GM12891 (cell line): ENCODE results near the gene ALK.

ENCODE experiments used
- DNase-seq: peaks from one replicate; pipeline ENCODE4 v3.0.0; 2011; ENCODE audit warnings: low spot score; ENCODE audit not compliant: insufficient read length
- FAIRE-seq: peaks from 2 replicates; lab custom pipeline; 2011; peaks lifted over from hg19 to GRCh38; lab: Jason Lieb, UNC
- PAX5 ChIP-seq: IDR thresholded peaks from 2 replicates; pipeline ENCODE4 v1.6.1; 2011; ENCODE audit warnings: low read length, moderate library complexity, mild to moderate bottlenecking; ENCODE audit not compliant: insufficient read depth, severe bottlenecking
- POLR2A ChIP-seq: IDR thresholded peaks from 2 replicates; pipeline ENCODE4 v1.6.1; 2011; ENCODE audit warnings: low read depth, low read length, control low read depth
- POLR2AphosphoS5 ChIP-seq: IDR thresholded peaks from 2 replicates; pipeline ENCODE4 v1.6.1; 2011; ENCODE audit warnings: low read depth, low read length, control low read depth
- POU2F2 ChIP-seq: IDR thresholded peaks from 2 replicates; pipeline ENCODE4 v1.6.1; 2011; ENCODE audit warnings: low read depth, mild to moderate bottlenecking, control low read depth, low read length, moderate library complexity
- SPI1 ChIP-seq: IDR thresholded peaks from 2 replicates; pipeline ENCODE4 v1.6.1; 2011; ENCODE audit warnings: low read depth, low read length, control low read depth
- TAF1 ChIP-seq: IDR thresholded peaks from 2 replicates; pipeline ENCODE4 v1.6.1; 2011; ENCODE audit warnings: low read depth, low read length, control low read depth

Gene ALK

DNA sequence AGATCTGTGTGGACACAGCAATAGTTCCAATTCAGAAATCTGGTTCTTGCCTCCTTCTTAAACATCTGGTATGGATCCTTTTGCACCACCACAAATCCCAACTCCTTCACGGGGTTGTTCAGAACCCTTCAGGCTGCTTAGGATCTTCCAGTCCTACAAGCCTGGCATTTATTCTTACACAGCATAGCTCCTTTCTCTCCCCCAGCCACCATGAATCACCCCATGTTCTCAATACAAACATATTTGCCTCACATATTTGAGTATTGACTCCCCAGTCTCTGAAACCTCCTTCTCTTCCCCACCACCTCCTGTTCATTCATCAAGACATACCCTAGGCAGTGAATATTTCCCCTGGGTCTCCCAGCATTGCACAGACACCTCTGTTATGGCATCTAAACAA lies 155.2 kb downstream of the ALK start:
- DNase-seq (no peak), FAIRE-seq (no peak)
- no peak for TF ChIP-seq POLR2AphosphoS5
- TF ChIP-seq SPI1: no peak
- no peak for TF ChIP-seq POU2F2
- no peak for TF ChIP-seq PAX5
- TF ChIP-seq POLR2A: no peak
- TF ChIP-seq TAF1: no peak

DNA sequence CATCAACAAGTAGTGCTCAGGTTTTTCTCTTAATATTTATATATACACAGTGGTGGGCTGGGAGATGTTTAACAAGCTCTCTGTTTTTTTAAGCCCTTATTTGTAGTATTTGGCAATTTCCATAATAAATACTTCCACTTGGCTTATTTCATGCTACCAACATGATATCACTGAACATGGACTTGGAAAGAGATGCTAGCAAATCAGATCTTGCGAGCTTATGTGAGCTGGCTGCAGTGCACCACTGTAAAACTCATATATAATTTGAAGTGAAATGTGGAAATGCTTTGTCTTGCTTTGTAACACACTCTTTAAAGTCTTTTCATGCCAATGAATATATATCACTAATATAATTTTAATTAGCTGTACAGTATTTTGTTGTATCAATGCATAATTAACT lies 155.7 kb downstream of the ALK start:
- TF ChIP-seq PAX5: no peak
- no peak for TF ChIP-seq SPI1
- no peak for TF ChIP-seq POLR2AphosphoS5
- no peak for DNase-seq
- FAIRE-seq: no peak

DNA sequence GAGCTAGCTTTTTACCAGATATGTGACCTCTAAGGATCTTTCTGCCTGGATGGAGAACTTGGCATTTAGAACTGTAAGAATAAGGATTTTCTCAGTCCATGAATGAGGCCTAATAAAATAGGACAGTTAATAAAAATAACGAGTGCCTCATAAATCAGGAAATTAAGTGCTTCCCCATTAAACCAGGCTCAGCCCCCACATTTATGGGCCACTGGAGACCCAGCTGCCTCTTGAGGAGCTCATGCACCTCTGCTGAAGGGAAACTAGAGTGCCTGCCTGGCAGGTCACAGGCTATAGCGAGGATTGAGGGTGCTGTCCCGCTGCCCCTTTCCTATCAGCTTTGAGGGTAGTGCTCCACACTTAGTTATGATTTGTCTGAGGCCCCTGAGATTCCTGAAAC lies 158.0 kb downstream of the ALK start:
- no peak for FAIRE-seq

DNA sequence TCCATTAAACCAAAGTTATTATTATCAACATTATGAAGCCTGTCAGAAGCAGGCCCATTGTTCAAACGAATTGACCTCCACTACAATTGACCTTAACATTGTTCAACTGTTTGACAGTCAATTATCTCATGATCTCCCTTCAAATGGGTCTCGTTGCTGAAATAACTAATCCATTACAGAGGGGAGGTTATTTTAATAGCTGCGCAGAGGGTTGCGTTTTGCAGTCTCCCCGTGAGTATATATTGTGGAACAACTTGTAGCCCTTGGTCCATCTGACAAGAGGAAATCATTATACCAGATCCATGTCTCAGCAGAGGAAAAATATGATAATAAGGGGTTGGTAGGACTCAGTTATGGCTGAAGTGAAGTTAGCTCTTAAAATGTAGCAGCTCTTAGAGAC lies 159.1 kb downstream of the ALK start:
- TF ChIP-seq POLR2A (no peak), TAF1 (no peak), POLR2AphosphoS5 (no peak), PAX5 (no peak), POU2F2 (no peak), SPI1 (no peak)
- FAIRE-seq (no peak), DNase-seq (no peak)

More for the DNA sequence above, 158.0 kb downstream of the ALK start:
- DNase-seq: no peak
- no peak for TF ChIP-seq PAX5
- TF ChIP-seq POU2F2: no peak
- no peak for TF ChIP-seq TAF1
- TF ChIP-seq POLR2AphosphoS5: no peak
- no peak for TF ChIP-seq SPI1
- no peak for TF ChIP-seq POLR2A

DNA sequence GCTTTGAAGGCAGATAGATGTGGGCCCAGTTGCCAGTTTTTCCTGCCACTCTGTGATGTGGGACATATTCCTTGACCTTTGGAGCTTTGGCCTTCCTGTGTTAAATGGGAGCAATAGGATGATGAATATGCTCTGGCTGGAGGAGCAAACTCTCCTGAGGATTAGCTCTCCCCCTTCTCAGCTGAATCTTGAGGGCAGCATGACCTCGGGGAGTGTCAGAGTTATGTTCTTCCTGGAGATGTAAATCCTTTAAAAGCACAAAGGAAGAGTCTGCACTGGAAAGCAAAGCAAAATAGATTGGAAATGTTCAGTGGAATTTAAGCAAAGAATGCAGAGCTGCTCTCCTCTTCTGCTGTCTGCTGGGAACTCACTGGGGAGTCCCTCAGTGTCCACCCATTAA lies 160.1 kb downstream of the ALK start:
- no peak for FAIRE-seq
- no peak for DNase-seq

DNA sequence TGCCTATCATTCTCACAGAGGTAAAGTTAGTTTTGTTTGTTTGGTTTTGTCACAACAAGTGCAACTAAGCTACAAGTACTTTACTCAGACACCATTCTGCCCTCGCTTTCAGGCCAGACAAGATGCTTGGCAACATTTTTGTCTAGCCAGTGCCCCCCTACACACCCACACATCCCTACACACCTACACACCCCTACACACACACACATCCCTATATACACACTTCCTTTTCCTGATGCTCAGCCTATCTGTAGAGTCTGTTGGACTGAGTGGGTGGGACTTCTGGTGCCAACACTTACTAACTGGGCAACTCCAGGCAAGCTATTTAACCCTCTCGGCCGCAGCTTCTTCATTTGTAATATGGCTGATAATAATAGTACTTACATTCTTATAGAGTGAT lies 161.4 kb downstream of the ALK start:
- no peak for TF ChIP-seq POLR2AphosphoS5
- TF ChIP-seq TAF1: no peak
- no peak for TF ChIP-seq POLR2A
- no peak for TF ChIP-seq POU2F2
- no peak for TF ChIP-seq PAX5
- TF ChIP-seq SPI1: no peak
- no peak for FAIRE-seq
- DNase-seq: no peak

More for the DNA sequence above, 160.1 kb downstream of the ALK start:
- no peak for TF ChIP-seq SPI1
- TF ChIP-seq PAX5: no peak
- no peak for TF ChIP-seq TAF1
- TF ChIP-seq POLR2AphosphoS5: no peak
- no peak for TF ChIP-seq POLR2A
- no peak for TF ChIP-seq POU2F2

DNA sequence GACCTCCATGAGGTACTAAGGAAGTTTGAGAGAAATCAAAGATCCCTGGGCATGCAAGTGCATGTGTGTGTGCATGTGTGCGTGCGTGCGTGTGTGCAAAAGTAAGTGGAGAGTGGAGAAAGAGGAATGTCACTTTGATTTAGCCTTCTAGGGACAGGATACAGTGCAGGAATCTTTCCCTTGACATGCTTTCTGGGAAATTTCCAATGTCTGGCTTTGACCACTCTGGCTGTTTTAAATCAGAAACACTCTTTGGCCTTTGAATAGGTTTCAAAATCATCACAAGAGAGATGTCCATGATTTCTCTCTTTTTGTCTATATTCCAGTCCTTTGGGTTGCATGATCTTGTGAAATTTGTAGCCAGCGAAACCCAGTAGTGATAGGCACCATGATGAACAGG lies 162.0 kb downstream of the ALK start:
- FAIRE-seq (no peak), DNase-seq (no peak)
- no peak for TF ChIP-seq POU2F2
- TF ChIP-seq SPI1: no peak
- TF ChIP-seq POLR2A: no peak
- no peak for TF ChIP-seq TAF1
- TF ChIP-seq PAX5: no peak
- TF ChIP-seq POLR2AphosphoS5: no peak

DNA sequence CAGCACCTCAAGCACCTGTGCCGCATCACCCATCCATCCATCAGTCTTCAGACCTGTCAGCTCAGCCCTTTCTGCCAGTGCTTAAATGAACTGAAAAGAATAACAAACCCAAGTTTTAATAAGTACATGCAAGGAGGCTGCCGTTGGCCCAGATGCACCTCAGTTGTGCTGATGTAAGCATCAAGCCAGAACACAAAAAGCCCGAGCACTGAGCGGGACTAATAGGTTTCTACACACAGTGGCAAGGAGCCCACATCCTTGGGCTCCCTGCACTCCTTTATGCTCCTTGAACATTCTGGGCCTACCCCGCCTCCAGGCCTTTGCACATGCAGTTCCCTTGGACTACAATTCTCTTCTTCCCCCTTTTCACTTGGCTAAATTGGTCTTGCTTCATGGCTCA lies 165.6 kb downstream of the ALK start:
- TF ChIP-seq POLR2AphosphoS5 (no peak), POU2F2 (no peak), TAF1 (no peak), POLR2A (no peak), SPI1 (no peak), PAX5 (no peak)
- no peak for FAIRE-seq

DNA sequence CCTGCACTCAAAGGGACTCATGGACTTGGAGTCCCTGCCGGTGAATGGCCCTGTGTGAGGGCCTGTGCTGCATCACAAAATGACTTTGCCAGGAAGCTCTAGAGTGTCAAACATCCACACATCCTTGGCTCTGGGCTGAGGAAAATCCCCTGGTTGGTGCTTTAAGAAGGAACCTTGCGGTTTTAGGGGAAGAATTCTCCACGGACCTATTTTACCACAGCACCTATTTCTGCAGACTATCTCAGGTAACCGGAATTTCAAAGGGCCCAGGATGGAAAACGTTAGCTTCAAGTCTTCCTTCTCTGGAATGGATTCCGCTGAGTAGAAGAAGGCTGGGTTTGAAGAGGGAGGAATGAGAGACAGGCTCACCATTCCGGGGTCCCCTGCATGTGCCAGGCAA lies 166.2 kb downstream of the ALK start:
- no peak for TF ChIP-seq POLR2A
- TF ChIP-seq PAX5: no peak
- no peak for TF ChIP-seq POLR2AphosphoS5
- TF ChIP-seq TAF1: no peak
- no peak for TF ChIP-seq POU2F2
- TF ChIP-seq SPI1: no peak

More for the DNA sequence above, 165.6 kb downstream of the ALK start:
- DNase-seq: no peak

More for the DNA sequence above, 166.2 kb downstream of the ALK start:
- FAIRE-seq: no peak
- no peak for DNase-seq
